ENCODE measurements around the gene TERT.
"Not testable (repeated sequence)": the region's sequence is repeated elsewhere in the genome, so short reads cannot be mapped to it uniquely, and the experiment has no call there.

The TERT gene

GRCh38 chr5:1294206-1294834 lies 548 bp downstream of the TERT start:
- DNase-seq (ENCODE audit: low spot score): no peak

GRCh38 chr5:1293416-1294205 lies 1.3 kb downstream of the TERT start:
- DNase-seq (ENCODE audit: low spot score): no peak

GRCh38 chr5:1292846-1293415 lies 1.9 kb downstream of the TERT start:
- DNase-seq (ENCODE audit: low spot score): no peak

DNA sequence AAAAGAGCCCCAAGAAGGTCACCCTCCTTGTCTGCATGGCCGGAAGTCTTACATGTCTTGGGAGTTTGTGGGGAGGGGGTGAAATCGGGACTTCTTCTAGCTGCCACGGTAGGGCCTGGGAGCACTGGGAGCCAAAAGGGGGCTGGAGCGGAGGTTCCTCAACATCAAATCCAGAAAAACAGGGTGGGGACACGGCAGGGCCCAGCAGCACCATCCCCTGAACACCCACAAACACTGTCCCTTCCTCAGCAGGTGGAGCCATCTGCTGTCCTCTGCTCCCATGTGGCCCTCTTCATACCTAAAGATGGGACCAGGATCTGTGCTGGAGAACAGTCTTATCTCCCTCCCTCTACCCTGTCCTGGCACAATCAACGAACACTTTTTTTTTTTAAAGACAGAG lies 2.7 kb downstream of the TERT start:
- no peak for DNase-seq (ENCODE audit: low spot score)

- no peak for DNase-seq (ENCODE audit: low spot score)
Measured at GRCh38 chr5:1291611-1292080, 3.2 kb downstream of the TERT start.

DNA sequence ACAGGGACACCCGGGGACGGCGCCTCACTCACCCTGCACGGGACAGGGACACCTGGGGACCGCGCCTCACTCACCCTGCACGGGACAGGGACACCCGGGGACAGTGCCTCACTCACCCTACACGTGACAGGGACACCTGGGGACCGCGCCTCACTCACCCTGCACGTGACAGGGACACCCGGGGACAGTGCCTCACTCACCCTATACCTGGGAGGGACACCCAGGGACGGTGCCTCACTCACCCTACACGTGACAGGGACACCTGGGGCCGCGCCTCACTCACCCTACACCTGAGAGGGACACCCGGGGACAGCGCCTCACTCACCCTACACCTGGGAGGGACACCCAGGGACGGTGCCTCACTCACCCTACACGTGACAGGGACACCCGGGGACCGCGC lies 3.9 kb downstream of the TERT start:
- DNase-seq (ENCODE audit: low spot score): not testable (repeated sequence)

DNA sequence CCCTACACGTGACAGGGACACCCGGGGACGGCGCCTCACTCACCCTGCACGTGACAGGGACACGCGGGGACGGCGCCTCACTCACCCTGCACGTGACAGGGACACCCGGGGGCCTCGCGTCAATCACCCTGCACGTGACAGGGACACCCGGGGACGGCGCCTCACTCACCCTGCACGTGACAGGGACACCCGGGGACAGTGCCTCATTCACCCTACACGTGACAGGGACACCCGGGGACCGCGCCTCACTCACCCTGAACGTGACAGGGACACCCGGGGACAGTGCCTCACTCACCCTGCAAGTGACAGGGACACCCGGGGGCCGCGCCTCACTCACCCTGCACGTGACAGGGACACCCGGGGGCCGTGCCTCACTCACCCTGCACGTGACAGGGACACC lies 5.3 kb downstream of the TERT start:
- not testable (repeated sequence) for DNase-seq (ENCODE audit: low spot score)

- no peak for DNase-seq (ENCODE audit: low spot score)
Measured at GRCh38 chr5:1288439-1289335, 6.2 kb downstream of the TERT start.

GRCh38 chr5:1285883-1286291 lies 9.0 kb downstream of the TERT start:
- DNase-seq (ENCODE audit: low spot score): no peak

DNA sequence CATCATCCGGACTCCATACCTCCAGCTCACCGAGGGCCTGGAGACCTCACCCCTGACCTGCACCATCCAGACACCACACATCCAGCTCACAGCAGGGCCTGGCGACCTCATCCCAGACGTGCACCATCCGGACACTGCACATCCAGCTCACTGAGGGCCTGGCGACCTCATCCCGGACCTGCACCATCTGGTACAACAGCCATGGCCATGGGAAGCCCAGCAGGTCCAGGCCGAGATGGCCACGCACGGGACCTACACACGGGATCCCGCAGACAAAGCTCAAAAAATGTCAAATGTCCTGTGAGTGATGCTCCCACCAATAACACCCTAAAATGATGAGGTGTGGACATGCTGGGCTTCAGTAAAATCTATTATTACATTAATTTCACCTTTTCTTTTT lies 9.7 kb downstream of the TERT start:
- no peak for DNase-seq (ENCODE audit: low spot score)

DNA sequence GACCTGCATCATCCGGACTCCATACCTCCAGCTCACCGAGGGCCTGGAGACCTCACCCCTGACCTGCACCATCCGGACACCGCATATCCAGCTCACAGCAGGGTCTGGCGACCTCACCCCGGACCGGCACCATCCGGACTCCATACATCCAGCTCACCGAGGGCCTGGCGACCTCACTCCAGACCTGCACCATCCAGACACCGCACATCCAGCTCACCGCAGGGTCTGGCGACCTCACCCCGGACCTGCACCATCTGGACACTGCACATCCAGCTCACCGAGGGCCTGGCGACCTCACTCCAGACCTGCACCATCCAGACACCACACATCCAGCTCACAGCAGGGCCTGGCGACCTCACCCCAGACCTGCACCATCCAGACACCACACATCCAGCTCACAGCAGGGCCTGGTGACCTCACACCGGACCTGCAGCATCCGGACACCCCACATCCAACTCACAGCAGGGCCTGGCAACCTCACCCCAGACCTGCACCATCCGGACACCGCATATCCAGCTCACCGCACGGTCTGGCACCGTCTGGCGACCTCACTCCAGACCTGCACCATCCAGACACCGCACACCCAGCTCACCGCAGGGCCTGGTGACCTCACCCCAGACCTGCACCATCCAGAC lies 10.4 kb downstream of the TERT start:
- not testable (repeated sequence) for DNase-seq (ENCODE audit: low spot score)

GRCh38 chr5:1283729-1284041 lies 11.2 kb downstream of the TERT start:
- not testable (repeated sequence) for DNase-seq (ENCODE audit: low spot score)

GRCh38 chr5:1282993-1283728 lies 11.7 kb downstream of the TERT start:
- not testable (repeated sequence) for DNase-seq (ENCODE audit: low spot score)

DNA sequence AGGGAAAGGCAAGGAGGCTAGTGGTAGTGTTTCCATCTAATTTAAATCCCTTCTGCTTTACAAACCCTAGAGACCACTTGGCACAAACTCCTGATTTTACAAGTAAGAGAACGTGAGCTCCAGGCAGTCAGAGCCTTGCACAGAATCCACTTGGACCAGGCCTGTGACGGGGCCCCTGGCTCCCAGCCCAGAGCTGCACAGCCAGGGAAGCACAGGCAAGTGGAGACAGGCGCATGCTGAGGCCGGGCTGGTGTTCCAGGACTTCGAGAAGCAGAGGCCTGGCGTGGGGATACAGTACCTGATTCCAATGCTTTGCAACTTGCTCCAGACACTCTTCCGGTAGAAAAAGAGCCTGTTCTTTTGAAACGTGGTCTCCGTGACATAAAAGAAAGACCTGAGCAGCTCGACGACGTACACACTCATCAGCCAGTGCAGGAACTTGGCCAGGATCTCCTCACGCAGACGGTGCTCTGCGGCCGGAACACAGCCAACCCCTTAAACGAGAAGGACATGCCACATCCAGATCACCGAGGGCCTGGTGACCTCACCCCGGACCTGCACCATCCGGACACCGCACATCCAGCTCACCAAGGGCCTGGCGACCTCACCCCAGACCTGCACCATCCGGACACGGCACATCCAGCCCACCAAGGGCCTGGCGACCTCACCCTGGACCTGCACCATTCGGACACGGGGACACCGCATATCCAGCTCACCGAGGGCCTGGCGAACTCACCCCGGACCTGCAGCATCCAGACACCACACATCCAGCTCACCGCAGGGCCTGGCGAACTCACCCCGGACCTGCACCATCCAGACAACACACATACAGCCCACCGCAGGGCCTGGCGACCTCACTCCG lies 12.5 kb downstream of the TERT start:
- no peak for DNase-seq (ENCODE audit: low spot score)

DNA sequence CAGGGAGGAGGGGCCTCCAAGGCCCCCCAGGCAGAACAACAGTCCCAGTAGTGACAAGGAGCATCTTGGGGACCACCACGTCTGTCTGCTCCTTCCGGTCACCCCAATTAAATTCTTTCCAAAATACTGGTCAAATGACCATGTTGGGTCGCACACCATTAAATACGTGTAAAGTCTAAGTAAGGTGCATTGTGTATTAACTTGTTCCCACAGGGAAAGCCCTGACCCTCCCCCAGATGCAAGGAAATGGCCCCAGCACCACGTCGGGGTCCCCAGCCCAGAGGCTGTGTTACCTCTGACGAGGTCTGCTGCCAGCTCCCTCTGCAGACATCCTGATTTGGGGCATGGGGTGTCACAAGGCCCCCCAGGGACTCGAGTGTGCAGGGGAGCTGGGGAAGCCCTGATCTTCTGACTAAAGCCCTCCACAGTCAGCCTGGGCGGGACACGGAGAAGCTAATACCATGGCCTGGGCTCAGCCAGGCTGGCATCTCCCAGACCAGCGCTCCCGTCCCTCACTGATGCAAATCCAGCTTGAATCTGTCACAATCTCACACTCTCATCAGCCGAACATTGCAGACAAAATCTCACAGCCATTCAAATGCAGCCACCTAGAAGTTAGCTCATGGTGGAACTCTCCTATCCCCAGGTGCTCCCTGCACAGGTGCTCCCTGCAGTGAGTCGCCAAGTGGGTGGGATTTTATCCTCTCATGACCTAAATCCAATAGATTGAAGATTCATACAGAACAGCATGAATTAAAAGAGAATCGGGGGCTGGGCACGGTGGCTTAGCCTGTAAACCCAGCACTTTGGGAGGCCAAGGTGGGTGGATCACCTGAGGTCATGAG lies 13.6 kb downstream of the TERT start:
- DNase-seq (ENCODE audit: low spot score): no peak

- no peak for DNase-seq (ENCODE audit: low spot score)
Measured at GRCh38 chr5:1280177-1281037, 14.5 kb downstream of the TERT start.

DNA sequence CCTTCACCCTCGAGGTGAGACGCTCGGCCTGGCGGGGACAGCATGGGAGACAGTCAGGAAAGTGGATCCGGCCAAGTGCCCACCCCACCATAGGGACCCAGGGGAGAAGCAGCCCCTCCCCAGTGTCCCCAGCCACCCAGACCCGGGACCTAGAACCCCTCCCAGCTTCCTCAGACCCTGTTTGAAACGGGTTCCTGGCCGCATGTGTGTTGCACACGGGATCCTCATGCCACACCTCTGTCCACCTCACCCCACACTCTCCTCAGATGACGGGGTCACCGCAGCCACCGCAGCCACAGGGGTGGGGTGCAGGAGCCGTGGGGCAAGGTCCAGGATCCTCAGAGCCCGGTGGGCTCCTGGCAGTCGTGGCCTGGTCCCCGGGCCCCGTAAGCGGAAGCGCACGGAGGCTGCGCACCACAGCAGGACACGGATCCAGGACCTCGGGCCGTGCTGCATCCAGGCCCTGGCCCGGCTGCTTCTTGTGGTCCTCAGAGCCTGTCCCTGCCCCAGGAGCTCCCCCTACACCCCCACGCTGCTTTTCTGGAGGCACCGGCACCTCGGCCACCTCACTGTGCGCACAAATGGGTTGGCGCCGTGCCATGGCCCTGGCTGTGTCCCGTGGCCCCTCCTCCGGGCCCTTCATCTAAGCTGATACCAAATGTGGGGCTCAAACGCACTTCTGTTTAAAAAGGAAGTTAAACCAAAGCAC lies 15.3 kb downstream of the TERT start:
- no peak for DNase-seq (ENCODE audit: low spot score)

All from hematopoietic multipotent progenitor cell treated with erythropoietin and hydrocortisone succinate and interleukin-3 and kit ligand, for 15 days (in vitro differentiated cells).